HEK293 (cell line): ENCODE data around the gene CD300LF.

Experiments used
- CTCF ChIA-PET: fragments of 350-600 bp; formaldehyde crosslinking; extraction: SDS; loops from one replicate; lab custom pipeline; 2021; ENCODE audit warnings: antibody characterized with exemption; lab: Yijun Ruan, JAX
- POLR2A ChIA-PET: fragments of 300-600 bp; formaldehyde crosslinking; extraction: SDS; loops from one replicate; lab custom pipeline; 2020; ENCODE audit warnings: antibody characterized with exemption, inconsistent platforms; lab: Yijun Ruan, JAX
- H3K27ac ChIP-seq: fragments of 200-500 bp; sonication (Bioruptor generic); 2 replicates; pipeline ENCODE4 v1.5.1; 2014; ENCODE audit warnings: low read depth, low read length, control low read depth, inconsistent platforms; ENCODE audit errors: extremely low read depth
- H3K36me3 ChIP-seq, 2 experiments: fragments of 200-500 bp in 1 of 2; sonication (Bioruptor generic) in 1 of 2; 1 replicate in 1 of 2; 2 replicates in 1 of 2; pipeline ENCODE4 v1.5.1; 2014 to 2017; ENCODE audit warnings: inconsistent platforms in 2 of 2, low read length in 2 of 2; ENCODE audit not compliant: control insufficient read depth in 2 of 2, insufficient read depth in 1 of 2
- H3K4me1 ChIP-seq: fragments of 200-500 bp; sonication (Bioruptor generic); 2 replicates; pipeline ENCODE4 v1.5.1; 2014; ENCODE audit warnings: mild to moderate bottlenecking, low read length, inconsistent platforms; ENCODE audit not compliant: control insufficient read depth, insufficient read depth
- H3K4me3 ChIP-seq: 2 replicates; pipeline ENCODE4 v1.5.1; 2011; ENCODE audit warnings: low read depth, mild to moderate bottlenecking, control low read depth, low read length, moderate library complexity
- H3K9me3 ChIP-seq: fragments of 200-500 bp; sonication (Bioruptor generic); 2 replicates; pipeline ENCODE4 v1.5.1; 2014; ENCODE audit warnings: low read depth, low read length, inconsistent platforms; ENCODE audit not compliant: control insufficient read depth, insufficient read depth
- PATZ1 ChIP-seq: fragments of 450-650 bp; formaldehyde crosslinking; IDR thresholded peaks from 2 replicates; pipeline ENCODE4 v1.5.1; 2016; ENCODE audit warnings: missing biosample characterization, missing genetic modification characterization
- SP3 ChIP-seq: fragments of 450-650 bp; formaldehyde crosslinking; IDR thresholded peaks from 2 replicates; pipeline ENCODE4 v1.5.1; 2016; ENCODE audit warnings: missing biosample characterization, missing genetic modification characterization
- YY2 ChIP-seq: fragments of 450-650 bp; formaldehyde crosslinking; IDR thresholded peaks from 2 replicates; pipeline ENCODE4 v1.5.1; 2016; ENCODE audit warnings: missing biosample characterization, missing genetic modification characterization
- ZBTB44 ChIP-seq: fragments of 450-650 bp; IDR thresholded peaks from 2 replicates; pipeline ENCODE4 v1.5.1; 2018; ENCODE audit warnings: missing biosample characterization, mild to moderate bottlenecking, missing genetic modification characterization
- ZBTB8A ChIP-seq: fragments of 450-650 bp; formaldehyde crosslinking; IDR thresholded peaks from 2 replicates; pipeline ENCODE4 v1.5.1; 2016; ENCODE audit warnings: missing biosample characterization, missing genetic modification characterization
- ZFP3 ChIP-seq: fragments of 450-650 bp; formaldehyde crosslinking; IDR thresholded peaks from 2 replicates; pipeline ENCODE4 v1.5.1; 2016; ENCODE audit warnings: low read depth, missing biosample characterization, missing genetic modification characterization
- ZNF354C ChIP-seq: fragments of 450-650 bp; formaldehyde crosslinking; IDR thresholded peaks from 2 replicates; pipeline ENCODE4 v1.5.1; 2016; ENCODE audit warnings: missing biosample characterization, missing genetic modification characterization, low read depth, borderline replicate concordance
- ZNF501 ChIP-seq: fragments of 450-650 bp; formaldehyde crosslinking; IDR thresholded peaks from 2 replicates; pipeline ENCODE4 v1.5.1; 2016; ENCODE audit warnings: missing biosample characterization, missing genetic modification characterization
- ZNF521 ChIP-seq: fragments of 450-650 bp; formaldehyde crosslinking; IDR thresholded peaks from 2 replicates; pipeline ENCODE4 v1.5.1; 2017; ENCODE audit warnings: missing biosample characterization, mild to moderate bottlenecking, missing genetic modification characterization
- ZNF654 ChIP-seq: fragments of 450-650 bp; formaldehyde crosslinking; IDR thresholded peaks from 2 replicates; pipeline ENCODE4 v1.5.1; 2016; ENCODE audit warnings: low read depth, missing biosample characterization, missing genetic modification characterization
- ZNF660 ChIP-seq: fragments of 450-650 bp; IDR thresholded peaks from 2 replicates; pipeline ENCODE4 v1.5.1; 2018; ENCODE audit warnings: missing biosample characterization, mild to moderate bottlenecking, missing genetic modification characterization
- TF ChIP-seq, protein P1 (sequence below): fragments of 450-650 bp; formaldehyde crosslinking; IDR thresholded peaks from 2 replicates; pipeline ENCODE4 v1.5.1; 2017; ENCODE audit warnings: missing biosample characterization, missing genetic modification characterization
- TF ChIP-seq, protein P2 (sequence below): fragments of 450-650 bp; formaldehyde crosslinking; IDR thresholded peaks from 2 replicates; pipeline ENCODE4 v1.5.1; 2016; ENCODE audit warnings: missing biosample characterization, missing genetic modification characterization
- TF ChIP-seq, protein P3 (sequence below): fragments of 450-650 bp; formaldehyde crosslinking; IDR thresholded peaks from 2 replicates; pipeline ENCODE4 v1.5.1; 2016; ENCODE audit warnings: missing biosample characterization, missing genetic modification characterization
- TF ChIP-seq, protein P4 (sequence below): fragments of 450-650 bp; formaldehyde crosslinking; IDR thresholded peaks from 2 replicates; pipeline ENCODE4 v1.5.1; 2016; ENCODE audit warnings: missing biosample characterization, missing genetic modification characterization

The CD300LF gene

GRCh38 chr17:74755533-74755932 is 42.8 kb upstream of the CD300LF start:
- TF ChIP-seq, protein P1, sequence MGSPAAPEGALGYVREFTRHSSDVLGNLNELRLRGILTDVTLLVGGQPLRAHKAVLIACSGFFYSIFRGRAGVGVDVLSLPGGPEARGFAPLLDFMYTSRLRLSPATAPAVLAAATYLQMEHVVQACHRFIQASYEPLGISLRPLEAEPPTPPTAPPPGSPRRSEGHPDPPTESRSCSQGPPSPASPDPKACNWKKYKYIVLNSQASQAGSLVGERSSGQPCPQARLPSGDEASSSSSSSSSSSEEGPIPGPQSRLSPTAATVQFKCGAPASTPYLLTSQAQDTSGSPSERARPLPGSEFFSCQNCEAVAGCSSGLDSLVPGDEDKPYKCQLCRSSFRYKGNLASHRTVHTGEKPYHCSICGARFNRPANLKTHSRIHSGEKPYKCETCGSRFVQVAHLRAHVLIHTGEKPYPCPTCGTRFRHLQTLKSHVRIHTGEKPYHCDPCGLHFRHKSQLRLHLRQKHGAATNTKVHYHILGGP (tag by site-specific recombination): no peak
- TF ChIP-seq ZBTB8A (tag by site-specific recombination) (no peak), YY2 (no peak), ZBTB44 (tag by site-specific recombination) (no peak), ZFP3 (tag by site-specific recombination) (no peak), ZNF354C (tag by site-specific recombination) (no peak), PATZ1 (tag by site-specific recombination) (no peak), ZNF660 (tag by site-specific recombination) (no peak), SP3 (tag by site-specific recombination) (no peak), ZNF501 (tag by site-specific recombination) (no peak), ZNF654 (tag by site-specific recombination) (no peak), ZNF521 (tag by site-specific recombination) (no peak)
- TF ChIP-seq, protein P2, sequence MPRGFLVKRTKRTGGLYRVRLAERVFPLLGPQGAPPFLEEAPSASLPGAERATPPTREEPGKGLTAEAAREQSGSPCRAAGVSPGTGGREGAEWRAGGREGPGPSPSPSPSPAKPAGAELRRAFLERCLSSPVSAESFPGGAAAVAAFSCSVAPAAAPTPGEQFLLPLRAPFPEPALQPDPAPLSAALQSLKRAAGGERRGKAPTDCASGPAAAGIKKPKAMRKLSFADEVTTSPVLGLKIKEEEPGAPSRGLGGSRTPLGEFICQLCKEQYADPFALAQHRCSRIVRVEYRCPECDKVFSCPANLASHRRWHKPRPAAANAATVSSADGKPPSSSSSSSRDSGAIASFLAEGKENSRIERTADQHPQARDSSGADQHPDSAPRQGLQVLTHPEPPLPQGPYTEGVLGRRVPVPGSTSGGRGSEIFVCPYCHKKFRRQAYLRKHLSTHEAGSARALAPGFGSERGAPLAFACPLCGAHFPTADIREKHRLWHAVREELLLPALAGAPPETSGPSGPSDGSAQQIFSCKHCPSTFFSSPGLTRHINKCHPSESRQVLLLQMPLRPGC: no peak
- TF ChIP-seq, protein P3, sequence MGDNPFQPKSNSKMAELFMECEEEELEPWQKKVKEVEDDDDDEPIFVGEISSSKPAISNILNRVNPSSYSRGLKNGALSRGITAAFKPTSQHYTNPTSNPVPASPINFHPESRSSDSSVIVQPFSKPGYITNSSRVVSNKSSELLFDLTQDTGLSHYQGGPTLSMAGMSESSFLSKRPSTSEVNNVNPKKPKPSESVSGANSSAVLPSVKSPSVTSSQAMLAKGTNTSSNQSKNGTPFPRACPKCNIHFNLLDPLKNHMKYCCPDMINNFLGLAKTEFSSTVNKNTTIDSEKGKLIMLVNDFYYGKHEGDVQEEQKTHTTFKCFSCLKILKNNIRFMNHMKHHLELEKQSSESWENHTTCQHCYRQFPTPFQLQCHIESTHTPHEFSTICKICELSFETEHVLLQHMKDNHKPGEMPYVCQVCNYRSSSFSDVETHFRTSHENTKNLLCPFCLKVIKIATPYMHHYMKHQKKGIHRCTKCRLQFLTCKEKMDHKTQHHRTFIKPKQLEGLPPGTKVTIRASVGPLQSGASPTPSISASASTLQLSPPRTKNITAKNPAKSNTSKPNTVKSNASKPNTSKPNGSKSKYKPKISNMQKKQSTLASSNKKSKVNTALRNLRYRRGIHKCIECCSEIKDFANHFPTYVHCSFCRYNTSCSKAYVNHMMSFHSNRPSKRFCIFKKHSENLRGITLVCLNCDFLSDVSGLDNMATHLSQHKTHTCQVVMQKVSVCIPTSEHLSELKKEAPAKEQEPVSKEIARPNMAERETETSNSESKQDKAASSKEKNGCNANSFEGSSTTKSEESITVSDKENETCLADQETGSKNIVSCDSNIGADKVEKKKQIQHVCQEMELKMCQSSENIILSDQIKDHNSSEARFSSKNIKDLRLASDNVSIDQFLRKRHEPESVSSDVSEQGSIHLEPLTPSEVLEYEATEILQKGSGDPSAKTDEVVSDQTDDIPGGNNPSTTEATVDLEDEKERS: no peak
- TF ChIP-seq, protein P4, sequence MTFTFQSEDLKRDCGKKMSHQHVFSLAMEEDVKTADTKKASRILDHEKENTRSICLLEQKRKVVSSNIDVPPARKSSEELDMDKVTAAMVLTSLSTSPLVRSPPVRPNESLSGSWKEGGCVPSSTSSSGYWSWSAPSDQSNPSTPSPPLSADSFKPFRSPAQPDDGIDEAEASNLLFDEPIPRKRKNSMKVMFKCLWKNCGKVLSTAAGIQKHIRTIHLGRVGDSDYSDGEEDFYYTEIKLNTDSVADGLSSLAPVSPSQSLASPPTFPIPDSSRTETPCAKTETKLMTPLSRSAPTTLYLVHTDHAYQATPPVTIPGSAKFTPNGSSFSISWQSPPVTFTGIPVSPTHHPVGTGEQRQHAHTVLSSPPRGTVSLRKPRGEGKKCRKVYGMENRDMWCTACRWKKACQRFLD (tag by site-specific recombination): no peak

More at GRCh38 chr17:74755533-74755932, 42.8 kb upstream of the CD300LF start:
- ChIA-PET CTCF (interaction anchor here (1.4 to 2.8 kb wide), 6 partner anchors 10 to 98 kb away, joined by 3 to 15 read pairs (median 8); partner anchors contain the start of gene RAB37), POLR2A (no interaction called here)
- Histone ChIP-seq H3K9me3 (no peaks in the 10 kb centered on the region), H3K27ac (no peak overlapping the region), H3K36me3 (no peaks in the 10 kb centered on the region), H3K4me1 (peaks cover 14% of the 10 kb centered on the region), H3K4me3 (no peak overlapping the region)
